AG04449 (cell line): ENCODE measurements around the gene UGT1A9.

Source experiments
- CTCF ChIA-PET: fragments of 350-600 bp; formaldehyde crosslinking; extraction: SDS; loops from one replicate; lab custom pipeline; 2021; ENCODE audit warnings: antibody characterized with exemption; lab: Yijun Ruan, JAX
- POLR2A ChIA-PET: fragments of 400-600, 350-600 bp; formaldehyde crosslinking; extraction: SDS; loops from one replicate; lab custom pipeline; 2020; ENCODE audit warnings: antibody characterized with exemption, inconsistent platforms; lab: Yijun Ruan, JAX
- DNase-seq: peaks from one replicate; pipeline ENCODE4 v3.0.0-alpha.2; 2010; ENCODE audit warnings: low read depth, low spot score
- H3K4me3 ChIP-seq: 2 replicates; pipeline ENCODE4 v1.5.1; 2011; ENCODE audit warnings: low read depth, mild to moderate bottlenecking, control low read depth, low read length
- CTCF ChIP-seq: IDR thresholded peaks from one replicate; pipeline ENCODE4 v1.5.1; 2011; ENCODE audit warnings: mild to moderate bottlenecking, moderate library complexity, low read length, control low read depth, inconsistent platforms; ENCODE audit not compliant: insufficient read depth; ENCODE audit errors: missing control alignments

UGT1A9 gene

DNA sequence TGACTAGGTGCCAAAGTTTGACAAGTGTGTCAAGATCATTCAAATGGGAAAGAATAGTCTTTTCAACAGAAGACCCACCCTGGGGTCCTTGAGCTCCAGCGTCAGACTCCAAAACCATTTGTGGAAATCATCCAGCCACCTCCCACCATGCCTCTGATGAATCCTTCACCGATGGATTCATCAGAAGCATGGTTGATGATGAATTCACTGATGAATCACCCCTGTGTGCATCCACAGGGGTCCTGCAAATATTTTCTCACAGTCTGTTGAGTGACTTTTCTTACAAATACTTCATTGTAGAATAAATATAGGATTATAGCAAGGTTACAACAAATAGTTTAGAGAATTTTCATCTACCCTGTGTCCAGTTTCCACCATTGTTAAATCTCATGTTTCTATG, 4.3 kb downstream of the UGT1A9 start:
- DNase-seq: no peak
- ChIA-PET POLR2A (no interaction called here), CTCF (no interaction called here)
- H3K4me3 ChIP-seq: no peak overlapping the region
- no peak for TF ChIP-seq CTCF

GRCh38 chr2:233679196-233679595, 7.5 kb downstream of the UGT1A9 start:
- DNase-seq: no peak
- no peak overlapping the region for H3K4me3 ChIP-seq
- CTCF ChIA-PET: no interaction called here
- no peak for TF ChIP-seq CTCF
- POLR2A ChIA-PET: no interaction called here

DNA sequence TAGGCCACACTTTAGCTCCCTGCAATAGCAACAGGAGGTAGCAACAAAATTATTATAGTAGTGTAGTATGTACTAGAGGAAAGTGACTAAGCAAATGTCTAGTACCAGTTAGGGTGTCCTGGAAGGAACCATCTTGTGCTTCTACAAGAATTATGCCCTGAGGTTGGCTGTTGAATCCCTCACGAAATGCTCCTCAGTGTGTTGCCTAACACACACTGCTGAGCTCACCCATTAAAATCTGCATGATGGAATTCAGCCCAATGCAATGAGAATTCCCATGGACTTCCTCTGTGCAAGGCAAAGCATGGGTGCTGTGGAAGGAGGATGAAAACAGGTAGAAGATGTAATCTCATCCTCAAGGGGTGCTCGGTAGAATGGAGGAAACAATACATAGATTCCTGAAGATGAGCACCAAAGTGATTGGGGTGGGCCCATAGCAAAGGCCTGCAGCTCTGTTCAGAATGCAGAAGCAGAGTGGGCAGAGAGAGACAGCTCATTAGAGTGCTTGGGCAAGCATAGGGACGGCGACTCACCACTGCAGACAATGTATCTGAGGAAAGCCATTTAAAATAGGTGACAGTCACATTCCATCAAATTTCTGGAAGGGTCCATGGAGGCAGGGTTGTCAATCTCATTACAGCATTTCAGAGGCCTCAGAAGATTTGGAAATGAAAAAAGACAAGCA, 8.8 kb downstream of the UGT1A9 start:
- TF ChIP-seq CTCF: no peak
- H3K4me3 ChIP-seq: no peak overlapping the region
- POLR2A ChIA-PET: no interaction called here
- CTCF ChIA-PET: interaction anchor here (1.3 kb wide), 1 partner anchor 31 kb away, joined by 3 read pairs; no protein-coding TSS in a partner anchor
- DNase-seq: no peak

DNA sequence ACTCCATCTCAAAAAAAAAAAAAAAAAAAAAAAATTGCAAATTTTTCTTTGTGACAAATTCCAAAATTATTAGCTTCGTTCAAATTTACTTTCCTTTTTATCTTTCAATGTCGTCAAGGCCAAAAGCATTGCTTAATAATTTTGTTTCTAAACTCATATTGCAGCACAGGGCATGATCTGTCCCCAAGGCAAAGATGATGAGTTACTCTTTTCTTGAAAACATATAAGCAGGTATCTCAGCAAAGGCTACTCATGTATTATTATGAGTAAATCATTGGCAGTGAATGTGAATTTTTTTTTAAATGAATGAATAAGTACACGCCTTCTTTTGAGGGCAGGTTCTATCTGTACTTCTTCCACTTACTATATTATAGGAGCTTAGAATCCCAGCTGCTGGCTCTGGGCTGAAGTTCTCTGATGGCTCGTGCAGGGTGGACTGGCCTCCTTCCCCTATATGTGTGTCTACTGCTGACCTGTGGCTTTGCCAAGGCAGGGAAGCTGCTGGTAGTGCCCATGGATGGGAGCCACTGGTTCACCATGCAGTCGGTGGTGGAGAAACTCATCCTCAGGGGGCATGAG, 9.9 kb downstream of the UGT1A9 start, which contains the start of gene UGT1A7:
TSS of gene UGT1A7 (plus strand) at position 381 of the 579 bp plus-strand sequence. CDS start at position 418, 37 bp downstream.
- ChIA-PET POLR2A (no interaction called here), CTCF (interaction anchor here (1.3 kb wide), 1 partner anchor 233 kb away, joined by 5 read pairs; no protein-coding TSS in a partner anchor)
- TF ChIP-seq CTCF: no peak
- DNase-seq: no peak
- H3K4me3 ChIP-seq: no peak within 1 kb of the TSS

DNA sequence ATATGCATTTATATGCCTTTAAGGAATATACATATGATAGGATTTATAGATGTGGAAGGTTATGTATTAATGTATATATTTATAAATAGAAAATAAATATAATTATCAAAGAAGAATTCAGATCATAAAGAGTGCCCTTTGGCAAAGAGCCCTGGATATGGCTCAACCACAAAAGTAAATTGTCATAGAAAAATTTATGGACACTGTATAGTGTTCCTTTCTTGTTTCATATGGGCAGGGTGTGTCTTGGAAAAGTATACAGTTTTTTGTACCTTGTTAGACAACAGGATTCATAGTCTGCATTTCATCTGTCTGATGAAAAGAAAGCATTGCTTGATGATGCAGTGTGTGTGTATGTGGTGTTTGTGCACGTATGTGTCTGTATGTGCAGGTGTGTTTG, 12.9 kb downstream of the UGT1A9 start:
- DNase-seq: no peak
- ChIA-PET POLR2A (no interaction called here), CTCF (no interaction called here)
- no peak for TF ChIP-seq CTCF
- no peak overlapping the region for H3K4me3 ChIP-seq

GRCh38 chr2:233686928-233687327, 15.2 kb downstream of the UGT1A9 start:
- no peak overlapping the region for H3K4me3 ChIP-seq
- CTCF ChIA-PET: interaction anchor here (1.0 kb wide), 1 partner anchor 25 kb away, joined by 6 read pairs; no protein-coding TSS in a partner anchor
- DNase-seq: no peak
- POLR2A ChIA-PET: no interaction called here
- TF ChIP-seq CTCF: no peak
